Esophagus muscularis mucosa (tissue), 4 donors: Measurements from ENCODE around the gene LARP1B.

Experiments used
- EP300 ChIP-seq: sonication (generic); formaldehyde crosslinking; IDR thresholded peaks from one replicate; pipeline ENCODE4 v1.6.1; 2017; ENCODE audit warnings: antibody characterized with exemption
- POLR2A ChIP-seq: fragments of 450-650 bp; IDR thresholded peaks from one replicate; pipeline ENCODE4 v1.6.1; 2017; ENCODE audit warnings: antibody characterized with exemption, moderate library complexity, mild to moderate bottlenecking, low read depth
- POLR2AphosphoS5 ChIP-seq, 2 donors: sonication (generic); formaldehyde crosslinking; IDR thresholded peaks; one replicate each; pipeline ENCODE4 v1.6.1; 2017; ENCODE audit warnings: antibody characterized with exemption in 2 of 2
- TF ChIP-seq, protein P1 (sequence below), 3 experiments: fragments of 200-600 bp in 2 of 3; fragments of 450-650 bp in 1 of 3; sonication (generic) in 2 of 3; IDR thresholded peaks; one replicate each; pipeline ENCODE4 v1.5.1; 2017 to 2019; ENCODE audit warnings: antibody characterized with exemption in 3 of 3, mild to moderate bottlenecking in 2 of 3, moderate library complexity in 1 of 3

DNA sequence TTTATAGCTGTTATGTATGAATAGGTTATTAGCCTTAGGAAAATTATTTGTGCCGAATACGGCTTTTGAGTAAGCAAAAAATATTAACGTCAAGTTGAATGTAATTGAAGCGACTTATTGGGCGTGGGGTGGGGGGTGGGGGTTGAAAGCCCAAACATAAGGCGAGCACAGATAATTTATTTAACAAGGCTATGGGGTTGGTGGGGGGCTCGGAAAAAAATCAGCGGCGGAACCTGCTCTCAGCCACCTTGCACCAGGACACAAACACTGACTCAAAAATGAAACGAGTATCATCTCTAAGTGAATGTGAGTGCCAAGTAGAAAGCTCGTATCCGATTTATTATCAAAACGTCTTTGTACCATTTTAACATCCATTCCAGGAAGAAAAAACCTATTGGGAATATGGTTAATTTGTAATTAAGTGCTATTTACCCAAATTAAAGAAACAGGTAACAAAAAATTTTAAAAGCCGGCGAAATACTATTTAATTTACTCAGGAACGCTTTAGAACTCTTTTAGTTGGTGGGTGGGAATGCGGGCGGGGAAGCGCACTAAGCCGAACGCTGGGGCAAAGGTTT, 902 bp upstream of the LARP1B start:
- TF ChIP-seq, protein P1, sequence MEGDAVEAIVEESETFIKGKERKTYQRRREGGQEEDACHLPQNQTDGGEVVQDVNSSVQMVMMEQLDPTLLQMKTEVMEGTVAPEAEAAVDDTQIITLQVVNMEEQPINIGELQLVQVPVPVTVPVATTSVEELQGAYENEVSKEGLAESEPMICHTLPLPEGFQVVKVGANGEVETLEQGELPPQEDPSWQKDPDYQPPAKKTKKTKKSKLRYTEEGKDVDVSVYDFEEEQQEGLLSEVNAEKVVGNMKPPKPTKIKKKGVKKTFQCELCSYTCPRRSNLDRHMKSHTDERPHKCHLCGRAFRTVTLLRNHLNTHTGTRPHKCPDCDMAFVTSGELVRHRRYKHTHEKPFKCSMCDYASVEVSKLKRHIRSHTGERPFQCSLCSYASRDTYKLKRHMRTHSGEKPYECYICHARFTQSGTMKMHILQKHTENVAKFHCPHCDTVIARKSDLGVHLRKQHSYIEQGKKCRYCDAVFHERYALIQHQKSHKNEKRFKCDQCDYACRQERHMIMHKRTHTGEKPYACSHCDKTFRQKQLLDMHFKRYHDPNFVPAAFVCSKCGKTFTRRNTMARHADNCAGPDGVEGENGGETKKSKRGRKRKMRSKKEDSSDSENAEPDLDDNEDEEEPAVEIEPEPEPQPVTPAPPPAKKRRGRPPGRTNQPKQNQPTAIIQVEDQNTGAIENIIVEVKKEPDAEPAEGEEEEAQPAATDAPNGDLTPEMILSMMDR (IDR thresholded peaks at IDR 0.05) = no peak
- TF ChIP-seq POLR2A = no peak
- no peak for TF ChIP-seq POLR2AphosphoS5 (IDR thresholded peaks at IDR 0.05)
- no peak for TF ChIP-seq EP300
